GM10266 (cell line): ENCODE results near the gene MAP2.

Experiments
- DNase-seq: peaks from one replicate; pipeline ENCODE4 v3.0.0; 2012; ENCODE audit errors: extremely low spot score
- TF ChIP-seq, protein P1 (sequence below): IDR thresholded peaks from 2 replicates; pipeline ENCODE4 v1.5.1; 2012; ENCODE audit warnings: mild to moderate bottlenecking, low read depth; ENCODE audit not compliant: control insufficient read depth, insufficient read depth; ENCODE audit errors: missing control alignments

The MAP2 gene

DNA sequence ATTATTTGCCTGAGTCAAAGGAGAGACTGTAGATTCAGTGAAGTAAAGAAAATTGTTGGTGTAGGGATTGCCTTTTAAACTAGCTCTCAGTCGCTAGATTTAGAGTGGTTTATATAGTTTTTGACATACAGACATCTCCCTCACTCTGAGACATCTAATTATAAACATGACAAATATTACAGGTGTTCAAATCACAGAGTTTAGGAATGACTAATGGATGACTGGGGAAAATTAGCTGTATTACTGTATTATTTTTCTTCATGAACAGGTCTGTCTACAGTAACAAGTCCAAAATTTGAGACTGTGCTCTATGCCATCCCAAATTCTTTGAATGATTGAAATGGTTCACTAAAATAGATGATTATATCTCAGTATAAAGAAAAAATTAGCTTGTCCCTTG is 40.0 kb downstream of the MAP2 start:
- TF ChIP-seq, protein P1, sequence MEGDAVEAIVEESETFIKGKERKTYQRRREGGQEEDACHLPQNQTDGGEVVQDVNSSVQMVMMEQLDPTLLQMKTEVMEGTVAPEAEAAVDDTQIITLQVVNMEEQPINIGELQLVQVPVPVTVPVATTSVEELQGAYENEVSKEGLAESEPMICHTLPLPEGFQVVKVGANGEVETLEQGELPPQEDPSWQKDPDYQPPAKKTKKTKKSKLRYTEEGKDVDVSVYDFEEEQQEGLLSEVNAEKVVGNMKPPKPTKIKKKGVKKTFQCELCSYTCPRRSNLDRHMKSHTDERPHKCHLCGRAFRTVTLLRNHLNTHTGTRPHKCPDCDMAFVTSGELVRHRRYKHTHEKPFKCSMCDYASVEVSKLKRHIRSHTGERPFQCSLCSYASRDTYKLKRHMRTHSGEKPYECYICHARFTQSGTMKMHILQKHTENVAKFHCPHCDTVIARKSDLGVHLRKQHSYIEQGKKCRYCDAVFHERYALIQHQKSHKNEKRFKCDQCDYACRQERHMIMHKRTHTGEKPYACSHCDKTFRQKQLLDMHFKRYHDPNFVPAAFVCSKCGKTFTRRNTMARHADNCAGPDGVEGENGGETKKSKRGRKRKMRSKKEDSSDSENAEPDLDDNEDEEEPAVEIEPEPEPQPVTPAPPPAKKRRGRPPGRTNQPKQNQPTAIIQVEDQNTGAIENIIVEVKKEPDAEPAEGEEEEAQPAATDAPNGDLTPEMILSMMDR, result no peak
- no peak for DNase-seq

GRCh38 chr2:209468846-209469245 is 45.0 kb downstream of the MAP2 start:
- DNase-seq, result no peak
- TF ChIP-seq, protein P1, result no peak

- TF ChIP-seq, protein P1, result no peak
- DNase-seq, result no peak
Observed at GRCh38 chr2:209469481-209469880, 45.6 kb downstream of the MAP2 start.

DNA sequence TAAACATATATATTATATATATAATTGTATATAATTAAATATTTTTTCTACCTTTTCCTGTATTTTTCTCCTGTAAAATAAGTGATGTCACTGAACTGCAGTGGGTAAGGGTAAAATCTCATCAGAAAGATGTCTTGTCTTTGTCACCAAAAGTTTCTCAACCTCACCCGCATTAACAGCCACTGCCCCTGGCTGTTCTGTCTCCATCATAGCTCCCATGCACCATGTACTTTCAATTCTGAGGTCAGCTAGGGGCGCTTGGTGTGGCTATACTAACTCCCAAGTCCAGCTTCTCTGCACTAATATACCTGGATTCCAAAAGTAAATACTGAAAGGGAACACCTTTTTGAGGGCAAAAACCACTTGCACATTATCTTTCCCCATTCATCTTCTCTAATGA is 46.6 kb downstream of the MAP2 start:
- TF ChIP-seq, protein P1, result no peak
- DNase-seq, result no peak

DNA sequence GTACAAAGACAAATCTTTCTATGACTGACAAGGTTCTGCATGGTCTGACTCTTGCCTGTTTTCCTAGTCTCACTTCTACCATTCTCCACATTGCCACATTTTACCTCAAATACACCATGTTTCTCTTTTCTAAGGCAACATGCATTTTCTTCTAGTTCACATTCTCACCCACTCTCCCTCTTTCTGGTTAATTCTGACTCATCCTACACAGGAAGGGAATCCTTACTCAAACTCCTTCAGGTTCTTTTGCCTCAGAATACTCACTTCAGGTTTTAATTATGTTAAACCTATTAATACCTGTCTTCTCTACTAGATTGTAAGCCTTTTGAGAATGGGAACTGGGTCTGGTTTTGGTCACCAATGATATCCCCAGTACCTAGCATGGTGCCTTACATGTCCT is 47.2 kb downstream of the MAP2 start:
- TF ChIP-seq, protein P1, result no peak
- DNase-seq, result no peak

DNA sequence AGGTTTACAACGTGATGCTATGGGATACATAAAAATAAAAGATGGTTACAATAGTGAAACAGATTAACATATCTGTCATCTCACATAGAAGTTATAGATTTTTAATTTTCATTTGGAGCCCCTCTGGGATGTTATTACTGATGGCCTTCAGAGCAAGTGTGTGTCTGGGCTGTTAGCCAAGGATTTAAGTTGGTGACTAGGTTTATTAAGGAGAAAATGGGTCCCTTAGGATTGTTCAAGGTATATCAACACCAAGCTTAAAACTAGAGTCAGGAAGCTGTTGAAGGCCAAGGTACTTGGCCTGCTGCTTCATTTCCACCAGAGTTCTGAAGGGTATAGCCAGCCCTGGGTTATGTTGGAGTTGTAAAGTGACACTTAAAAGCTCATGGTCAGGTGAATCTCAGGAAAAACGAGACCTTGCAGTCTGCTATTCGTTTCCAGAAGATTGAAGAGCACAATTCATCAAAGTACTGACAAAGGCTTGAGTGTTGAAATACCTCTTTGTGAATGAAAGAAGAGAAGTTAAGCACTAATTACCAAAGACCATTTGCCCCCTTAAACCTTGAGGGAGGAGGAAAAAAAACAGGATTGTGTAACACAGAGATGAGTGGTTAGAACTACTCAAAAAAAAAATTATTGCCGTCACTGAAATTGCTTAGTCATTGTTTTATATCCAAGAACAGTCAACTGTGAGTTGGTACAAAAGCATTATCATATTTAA is 48.4 kb downstream of the MAP2 start:
- TF ChIP-seq, protein P1, result no peak
- DNase-seq, result no peak

- DNase-seq, result no peak
Observed at GRCh38 chr2:209472871-209473270, 49.0 kb downstream of the MAP2 start.

More at GRCh38 chr2:209472871-209473270, 49.0 kb downstream of the MAP2 start:
- TF ChIP-seq, protein P1, result no peak
